Measurements from ENCODE around the gene RPTOR. TPM values are rescaled to one million over a fixed set of nuclear protein-coding genes. Genes with fewer than 3 reads are reported as not detected.

Gene RPTOR
- total RNA-seq, 1 donor from 2014 or later = 66.7 TPM

DNA sequence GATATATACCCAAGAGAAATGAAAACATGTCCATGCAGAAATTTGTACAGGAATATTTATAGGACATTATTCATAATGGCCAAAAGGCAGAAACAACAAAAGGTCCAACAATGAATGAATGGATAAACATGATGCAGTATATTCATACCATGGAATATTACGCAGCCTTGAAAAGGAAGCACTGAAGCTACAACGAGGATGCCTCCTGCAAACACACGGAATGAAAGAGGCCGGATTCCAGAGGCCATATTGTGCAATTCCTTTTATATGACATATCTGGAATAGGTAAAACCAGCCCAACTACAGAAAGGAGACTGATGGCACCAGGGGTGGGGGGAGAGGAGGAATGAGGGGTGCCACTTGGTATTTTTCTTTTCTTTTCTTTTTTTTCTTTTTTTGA is 432.5 kb downstream of the RPTOR start:
- no peak for DNase-seq (ENCODE audit: low spot score)
- H3K9me3 Mint-ChIP-seq = peaks cover 5% of the 10 kb centered on the region
- peaks cover 1% of the 10 kb centered on the region for H3K36me3 Mint-ChIP-seq (ENCODE audit: low read depth)
- intact Hi-C loops (cut with micrococcal nuclease) = no loop called here
- H3K27ac Mint-ChIP-seq = no peak overlapping the region
- no peak overlapping the region for H3K4me3 Mint-ChIP-seq
- peaks cover 8% of the 10 kb centered on the region for H3K27me3 Mint-ChIP-seq (ENCODE audit: insufficient read depth)
- H3K4me1 Mint-ChIP-seq (ENCODE audit: low read depth) = peaks cover 11% of the 10 kb centered on the region

DNA sequence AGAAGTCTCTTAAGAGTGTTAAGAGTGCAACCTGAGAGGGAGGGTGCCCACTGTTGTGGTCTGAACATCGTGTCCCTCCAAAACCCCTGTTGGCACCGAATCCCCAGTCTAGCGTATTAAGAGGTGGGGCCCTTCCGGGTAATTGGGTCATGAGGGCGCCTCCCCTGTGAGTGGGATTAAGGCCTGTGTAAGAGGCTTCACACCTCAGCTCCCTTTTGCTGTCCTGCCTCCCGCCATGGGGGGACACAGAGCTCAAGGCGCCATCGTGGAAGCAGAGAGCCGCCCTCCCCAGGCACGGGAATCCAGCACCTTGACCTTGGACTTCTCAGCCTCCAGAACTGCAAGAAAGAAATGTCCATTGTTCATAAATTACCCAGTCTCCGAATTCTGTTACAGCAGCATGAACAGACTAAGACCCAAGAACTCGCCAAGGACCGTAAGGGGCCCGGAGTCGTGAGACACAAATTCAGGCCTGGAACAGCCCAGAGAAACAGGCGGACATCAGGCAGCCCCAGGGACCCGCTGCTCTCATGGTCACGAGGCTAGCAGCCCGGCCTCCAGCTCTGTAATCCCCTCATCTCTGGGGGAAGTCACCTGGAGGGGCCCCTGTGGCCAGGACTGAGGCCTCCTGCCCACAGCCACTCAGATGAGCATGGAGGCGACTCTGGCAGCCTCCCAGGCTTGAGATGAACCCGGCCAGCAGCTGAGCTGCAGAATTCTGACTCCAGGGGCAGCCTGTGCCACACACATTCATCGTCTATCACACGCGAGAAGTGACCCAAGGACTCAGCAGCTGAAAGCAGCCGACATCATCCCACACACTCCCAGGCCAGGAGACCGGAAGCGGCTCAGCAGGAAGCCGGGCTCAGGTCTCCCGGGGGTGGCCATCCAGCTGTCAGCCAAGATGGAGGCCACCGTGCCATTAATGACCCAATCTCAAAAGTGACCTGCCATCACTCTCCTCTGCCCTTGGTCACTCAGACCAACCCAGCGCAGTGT is 434.2 kb downstream of the RPTOR start:
- DNase-seq (ENCODE audit: low spot score) = no peak
- Mint-ChIP-seq H3K36me3 (ENCODE audit: low read depth) (peaks cover 1% of the 10 kb centered on the region), H3K27ac (no peak overlapping the region), H3K27me3 (ENCODE audit: insufficient read depth) (peaks cover 17% of the 10 kb centered on the region), H3K4me1 (ENCODE audit: low read depth) (peaks cover 11% of the 10 kb centered on the region), H3K9me3 (peaks cover 5% of the 10 kb centered on the region), H3K4me3 (no peak overlapping the region)
- intact Hi-C loops (cut with micrococcal nuclease) = no loop called here

GRCh38 chr17:80979547-80980378 is 435.1 kb downstream of the RPTOR start:
- peaks cover 11% of the 10 kb centered on the region for H3K4me1 Mint-ChIP-seq (ENCODE audit: low read depth)
- H3K27ac Mint-ChIP-seq = no peak overlapping the region
- peaks cover 13% of the 10 kb centered on the region for H3K27me3 Mint-ChIP-seq (ENCODE audit: insufficient read depth)
- H3K4me3 Mint-ChIP-seq = no peak overlapping the region
- no peak for DNase-seq (ENCODE audit: low spot score)
- intact Hi-C loops (cut with micrococcal nuclease) = loop anchor here (1.0 to 10.0 kb wide), 4 partner anchors 88 to 552 kb away; no protein-coding TSS in a partner anchor
- H3K9me3 Mint-ChIP-seq = peaks cover 5% of the 10 kb centered on the region
- H3K36me3 Mint-ChIP-seq (ENCODE audit: low read depth) = peaks cover 1% of the 10 kb centered on the region

- H3K27me3 Mint-ChIP-seq (ENCODE audit: insufficient read depth) = peaks cover 9% of the 10 kb centered on the region
- H3K27ac Mint-ChIP-seq = peak overlapping the region; percentile 72
- intact Hi-C loops (cut with micrococcal nuclease) = loop anchor here (1.0 to 10.0 kb wide), 4 partner anchors 89 to 553 kb away; no protein-coding TSS in a partner anchor
- peaks cover 11% of the 10 kb centered on the region for H3K4me1 Mint-ChIP-seq (ENCODE audit: low read depth)
- peak overlapping the region; percentile 12 for H3K4me3 Mint-ChIP-seq
- peaks cover 1% of the 10 kb centered on the region for H3K36me3 Mint-ChIP-seq (ENCODE audit: low read depth)
- DNase-seq (ENCODE audit: low spot score) = no peak
- peaks cover 5% of the 10 kb centered on the region for H3K9me3 Mint-ChIP-seq
Observed at GRCh38 chr17:80980397-80981061, 435.9 kb downstream of the RPTOR start.

- Mint-ChIP-seq H3K27me3 (ENCODE audit: insufficient read depth) (peaks cover 9% of the 10 kb centered on the region), H3K36me3 (ENCODE audit: low read depth) (peaks cover 1% of the 10 kb centered on the region), H3K27ac (no peak overlapping the region), H3K9me3 (peaks cover 5% of the 10 kb centered on the region), H3K4me3 (no peak overlapping the region), H3K4me1 (ENCODE audit: low read depth) (peaks cover 11% of the 10 kb centered on the region)
- intact Hi-C loops (cut with micrococcal nuclease) = loop anchor here (5.0 to 10.0 kb wide), 2 partner anchors 114 to 406 kb away; no protein-coding TSS in a partner anchor
- no peak for DNase-seq (ENCODE audit: low spot score)
Observed at GRCh38 chr17:80981062-80981902, 436.6 kb downstream of the RPTOR start.

DNA sequence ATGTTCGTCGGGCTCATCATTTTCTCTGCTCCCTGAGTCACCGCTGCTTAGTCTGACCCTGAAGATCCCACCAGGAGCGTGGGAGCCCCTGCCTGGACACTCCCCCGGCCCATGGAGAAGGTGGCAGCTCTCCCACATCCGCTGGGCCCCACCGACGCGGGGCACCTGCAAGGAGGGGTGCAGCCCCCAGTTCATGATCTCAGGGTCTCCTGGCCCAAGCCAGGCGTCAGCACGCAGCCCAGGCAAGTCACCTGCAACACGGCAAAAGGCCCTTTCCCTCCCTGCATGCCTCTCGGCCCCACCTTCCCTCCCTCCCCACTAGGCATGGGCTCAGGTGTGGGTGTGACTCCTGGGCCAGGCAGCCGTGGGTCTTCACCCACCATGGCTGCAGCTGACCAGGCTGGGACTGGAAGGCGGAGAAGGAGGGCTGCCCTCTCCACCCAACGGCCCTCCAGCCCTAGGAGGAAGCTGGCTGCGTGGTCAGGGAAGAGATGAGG is 437.3 kb downstream of the RPTOR start:
- H3K36me3 Mint-ChIP-seq (ENCODE audit: low read depth) = peaks cover 1% of the 10 kb centered on the region
- H3K4me3 Mint-ChIP-seq = no peak overlapping the region
- peaks cover 11% of the 10 kb centered on the region for H3K4me1 Mint-ChIP-seq (ENCODE audit: low read depth)
- no peak overlapping the region for H3K27ac Mint-ChIP-seq
- intact Hi-C loops (cut with micrococcal nuclease) = loop anchor here (5.0 to 10.0 kb wide), 2 partner anchors 115 to 407 kb away; no protein-coding TSS in a partner anchor
- H3K9me3 Mint-ChIP-seq = peaks cover 5% of the 10 kb centered on the region
- no peak for DNase-seq (ENCODE audit: low spot score)
- H3K27me3 Mint-ChIP-seq (ENCODE audit: insufficient read depth) = peaks cover 9% of the 10 kb centered on the region

DNA sequence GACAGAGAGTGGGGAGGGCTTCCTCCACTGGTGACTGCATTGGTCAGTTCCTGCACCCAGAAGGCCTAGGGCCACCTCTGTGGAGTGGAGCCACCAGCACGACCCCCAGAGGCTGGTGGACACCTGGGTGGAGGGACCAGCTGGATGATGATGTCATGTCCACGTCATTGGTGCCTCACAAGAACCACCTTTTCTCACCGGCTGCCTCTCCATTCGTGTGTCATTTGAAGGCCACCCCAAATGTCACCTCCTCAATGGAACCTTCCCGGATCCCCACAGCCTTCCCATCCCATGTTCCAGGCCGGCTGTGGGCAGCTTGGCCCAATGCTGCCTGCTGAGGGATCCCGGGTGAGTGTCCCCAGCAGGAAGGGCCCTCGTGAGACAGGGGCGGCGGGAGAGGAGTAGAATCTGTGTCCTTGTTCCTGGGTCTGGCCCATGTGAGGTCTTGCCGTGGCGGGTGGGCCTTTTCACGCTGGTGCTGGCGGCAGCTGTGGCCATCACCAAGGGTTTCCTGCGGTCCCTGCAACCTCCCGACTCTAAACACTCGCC is 437.9 kb downstream of the RPTOR start:
- Mint-ChIP-seq H3K27me3 (ENCODE audit: insufficient read depth) (peaks cover 11% of the 10 kb centered on the region), H3K36me3 (ENCODE audit: low read depth) (peaks cover 1% of the 10 kb centered on the region), H3K4me3 (no peak overlapping the region), H3K4me1 (ENCODE audit: low read depth) (peaks cover 11% of the 10 kb centered on the region), H3K27ac (no peak overlapping the region), H3K9me3 (peaks cover 5% of the 10 kb centered on the region)
- intact Hi-C loops (cut with micrococcal nuclease) = loop anchor here (5.0 to 10.0 kb wide), 2 partner anchors 115 to 408 kb away; no protein-coding TSS in a partner anchor
- DNase-seq (ENCODE audit: low spot score) = no peak

- no peak overlapping the region for H3K4me3 Mint-ChIP-seq
- peaks cover 11% of the 10 kb centered on the region for H3K4me1 Mint-ChIP-seq (ENCODE audit: low read depth)
- no peak overlapping the region for H3K27ac Mint-ChIP-seq
- intact Hi-C loops (cut with micrococcal nuclease) = loop anchor here (5.0 to 10.0 kb wide), 2 partner anchors 116 to 409 kb away; no protein-coding TSS in a partner anchor
- peaks cover 5% of the 10 kb centered on the region for H3K9me3 Mint-ChIP-seq
- H3K36me3 Mint-ChIP-seq (ENCODE audit: low read depth) = peaks cover 1% of the 10 kb centered on the region
- peaks cover 12% of the 10 kb centered on the region for H3K27me3 Mint-ChIP-seq (ENCODE audit: insufficient read depth)
- DNase-seq (ENCODE audit: low spot score) = no peak
Observed at GRCh38 chr17:80983545-80983944, 438.9 kb downstream of the RPTOR start.

GRCh38 chr17:80984749-80985148 is 440.1 kb downstream of the RPTOR start:
- intact Hi-C loops (cut with micrococcal nuclease) = loop anchor here (5.0 to 10.0 kb wide), 2 partner anchors 117 to 410 kb away; no protein-coding TSS in a partner anchor

GRCh38 chr17:80986046-80986445 is 441.4 kb downstream of the RPTOR start:
- Mint-ChIP-seq H3K27ac (no peak overlapping the region), H3K9me3 (no peaks in the 10 kb centered on the region), H3K36me3 (ENCODE audit: low read depth) (no peaks in the 10 kb centered on the region), H3K4me1 (ENCODE audit: low read depth) (peaks cover 11% of the 10 kb centered on the region), H3K4me3 (no peak overlapping the region), H3K27me3 (ENCODE audit: insufficient read depth) (peaks cover 14% of the 10 kb centered on the region)
- no peak for DNase-seq (ENCODE audit: low spot score)
- intact Hi-C loops (cut with micrococcal nuclease) = loop anchor here (10.0 kb wide), 1 partner anchor 411 kb away; no protein-coding TSS in a partner anchor

More at GRCh38 chr17:80984749-80985148, 440.1 kb downstream of the RPTOR start:
- Mint-ChIP-seq H3K9me3 (peaks cover 5% of the 10 kb centered on the region), H3K27me3 (ENCODE audit: insufficient read depth) (peaks cover 12% of the 10 kb centered on the region), H3K4me3 (no peak overlapping the region), H3K36me3 (ENCODE audit: low read depth) (peaks cover 1% of the 10 kb centered on the region), H3K27ac (no peak overlapping the region), H3K4me1 (ENCODE audit: low read depth) (peaks cover 18% of the 10 kb centered on the region)
- DNase-seq (ENCODE audit: low spot score) = no peak

Measured in activated T-helper 1 cell treated with anti-CD3 and anti-CD28 coated beads, Interleukin-12 subunit alpha, Interleukin-12 subunit beta, Interleukin-2, Interleukin-4 antibody, amounts not matched to agents 30 ng/mL and 10 ng/mL and 1 ng/mL, durations not matched to agents 14 hours and 24 hours and 36 hours (primary cell).